ENCODE measurements around the gene TFPT. TPM values are rescaled to one million over a fixed set of nuclear protein-coding genes. Genes with fewer than 3 reads are reported as not detected.

Gene TFPT
- total and polyA plus RNA-seq, 2 of the 13 experiments (the other 11 are each of a cell fraction or from before 2014, with no cell fraction given), result 8.4 to 10.7 TPM

DNA sequence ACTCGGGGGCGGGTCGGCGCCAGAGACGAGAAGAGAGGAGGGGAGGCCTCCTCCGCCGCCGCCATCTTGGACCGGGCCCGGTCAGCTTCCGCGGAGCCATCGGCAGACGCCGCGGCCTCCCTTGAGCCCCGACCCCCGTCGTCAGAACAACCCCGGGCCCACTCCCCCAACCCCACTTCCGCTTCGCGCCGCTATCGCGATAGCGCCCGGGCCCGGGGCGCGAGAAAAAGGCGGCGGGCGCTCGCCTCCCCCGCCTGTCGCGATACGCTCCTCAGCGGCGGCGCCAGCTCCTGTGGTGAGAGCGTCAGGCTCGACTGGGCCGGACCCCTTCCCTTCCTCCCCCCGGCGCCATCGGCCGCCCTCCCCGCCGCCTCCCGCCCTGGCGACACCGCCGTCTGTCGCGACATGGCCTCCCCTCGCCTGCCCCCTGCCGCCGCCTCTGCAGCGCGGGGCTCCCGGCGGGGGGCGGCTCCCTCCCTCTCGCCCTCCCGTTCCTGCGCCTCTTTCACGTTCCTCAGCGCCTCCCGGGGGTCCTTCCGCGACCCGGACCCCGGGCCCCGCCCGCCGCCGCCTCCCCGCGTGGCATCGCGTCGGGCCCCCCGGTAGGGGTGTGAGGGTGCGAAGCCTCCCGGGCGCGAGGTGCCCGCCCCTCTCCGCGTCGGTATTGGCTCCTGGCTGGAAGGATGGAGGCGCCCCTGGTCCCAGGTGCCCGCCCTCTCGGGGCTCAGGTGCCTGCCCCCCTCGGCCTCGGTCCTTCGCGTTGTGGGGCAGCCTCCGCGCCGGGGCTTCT, 22.4 kb upstream of the TFPT start, which contains the start of gene CNOT3 (continued):
- no peak for TF ChIP-seq ZFYVE20 (CRISPR knock-in tag; IDR thresholded peaks at IDR 0.05; ENCODE audit: borderline replicate concordance, low read depth)
- no peak for TF ChIP-seq PCBP2 (optimal IDR thresholded peaks at IDR 0.05; ENCODE audit: low read depth, low read length, poor library complexity, severe bottlenecking)
- TF ChIP-seq CAMTA2 (CRISPR knock-in tag; IDR thresholded peaks at IDR 0.05; ENCODE audit: borderline replicate concordance), result no peak
- TF ChIP-seq KDM4B (CRISPR knock-in tag; IDR thresholded peaks at IDR 0.05), result no peak
- no peak for TF ChIP-seq ZNF552 (CRISPR knock-in tag; IDR thresholded peaks at IDR 0.05; ENCODE audit: borderline replicate concordance)
- TF ChIP-seq, protein P1, sequence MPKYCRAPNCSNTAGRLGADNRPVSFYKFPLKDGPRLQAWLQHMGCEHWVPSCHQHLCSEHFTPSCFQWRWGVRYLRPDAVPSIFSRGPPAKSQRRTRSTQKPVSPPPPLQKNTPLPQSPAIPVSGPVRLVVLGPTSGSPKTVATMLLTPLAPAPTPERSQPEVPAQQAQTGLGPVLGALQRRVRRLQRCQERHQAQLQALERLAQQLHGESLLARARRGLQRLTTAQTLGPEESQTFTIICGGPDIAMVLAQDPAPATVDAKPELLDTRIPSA (CRISPR knock-in tag; IDR thresholded peaks at IDR 0.05; ENCODE audit: borderline replicate concordance), result peak; percentile 70; the same call in 1 of the 2 replicates
- TF ChIP-seq PAX8 (CRISPR knock-in tag; IDR thresholded peaks at IDR 0.05; ENCODE audit: borderline replicate concordance), result 0 out of 2 replicates have a peak, but pooled peaks have one; percentile 69
- TF ChIP-seq ZMYM2 (CRISPR knock-in tag; IDR thresholded peaks at IDR 0.05), result no peak
- TF ChIP-seq ZNF256 (CRISPR knock-in tag; conservative IDR thresholded peaks at IDR 0.05), result no peak
- TF ChIP-seq ZSCAN5A (CRISPR knock-in tag; IDR thresholded peaks at IDR 0.05; ENCODE audit: borderline replicate concordance), result no peak
- no peak for TF ChIP-seq PRMT3 (CRISPR knock-in tag; IDR thresholded peaks at IDR 0.05; ENCODE audit: borderline replicate concordance, low read depth)
- no peak for TF ChIP-seq LRRFIP1 (CRISPR knock-in tag; conservative IDR thresholded peaks at IDR 0.05)
- peak; percentile 57; the same call in 1 of the 2 replicates for TF ChIP-seq TOPORS (CRISPR knock-in tag; IDR thresholded peaks at IDR 0.05)
- no peak for TF ChIP-seq CHCHD3 (CRISPR knock-in tag; IDR thresholded peaks at IDR 0.05)
- TF ChIP-seq ZNF30 (CRISPR knock-in tag; IDR thresholded peaks at IDR 0.05), result no peak
- no peak for TF ChIP-seq MIER2 (CRISPR knock-in tag; IDR thresholded peaks at IDR 0.05)
- TF ChIP-seq ZNF24 (IDR thresholded peaks at IDR 0.05), result no peak
- TF ChIP-seq, protein P2, sequence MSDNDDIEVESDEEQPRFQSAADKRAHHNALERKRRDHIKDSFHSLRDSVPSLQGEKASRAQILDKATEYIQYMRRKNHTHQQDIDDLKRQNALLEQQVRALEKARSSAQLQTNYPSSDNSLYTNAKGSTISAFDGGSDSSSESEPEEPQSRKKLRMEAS (IDR thresholded peaks at IDR 0.05), result no peak; the same call in 1 of the 2 replicates
- TF ChIP-seq SPEN (CRISPR knock-in tag; IDR thresholded peaks at IDR 0.05; ENCODE audit: low read depth), result no peak; the same call in 1 of the 2 replicates
- peak; percentile 83 for TF ChIP-seq PHF8 (CRISPR knock-in tag; IDR thresholded peaks at IDR 0.05)
- no peak for TF ChIP-seq LCORL (IDR thresholded peaks at IDR 0.05)
- TF ChIP-seq LCORL (CRISPR knock-in tag; IDR thresholded peaks at IDR 0.05), result no peak
- TF ChIP-seq SKIL (CRISPR knock-in tag; IDR thresholded peaks at IDR 0.05; ENCODE audit: borderline replicate concordance), result no peak
- TF ChIP-seq FLYWCH1 (CRISPR knock-in tag; IDR thresholded peaks at IDR 0.05), result no peak
